ENCODE data around the gene IFNK.
"Not testable (repeated sequence)": the region's sequence is repeated elsewhere in the genome, so short reads cannot be mapped to it uniquely, and the experiment has no call there.

The IFNK gene

GRCh38 chr9:27499451-27499850, 24.6 kb upstream of the IFNK start:
- H3K27me3 ChIP-seq (replicated peaks; ENCODE audit: control insufficient read depth, insufficient read depth, low read length): no peaks in the 10 kb centered on the region
- H3K4me3 ChIP-seq (replicated peaks; ENCODE audit: low read depth, low read length): no peak overlapping the region
- no peaks in the 10 kb centered on the region for H3K36me3 ChIP-seq (ENCODE audit: control insufficient read depth, insufficient read depth, low read length)
- no peak for TF ChIP-seq CTCF (IDR thresholded peaks at IDR 0.05; ENCODE audit: insufficient read depth, low read length, poor library complexity, severe bottlenecking)
- DNase-seq (ENCODE audit: extremely low read depth, insufficient read length): no peak

GRCh38 chr9:27500902-27501301, 23.2 kb upstream of the IFNK start:
- H3K27me3 ChIP-seq (replicated peaks; ENCODE audit: control insufficient read depth, insufficient read depth, low read length); H3K36me3 ChIP-seq (ENCODE audit: control insufficient read depth, insufficient read depth, low read length); H3K4me3 ChIP-seq (replicated peaks; ENCODE audit: low read depth, low read length); DNase-seq (ENCODE audit: extremely low read depth, insufficient read length): not testable (repeated sequence)

GRCh38 chr9:27503623-27504022, 20.5 kb upstream of the IFNK start:
- Histone ChIP-seq H3K4me3 (replicated peaks; ENCODE audit: low read depth, low read length) (no peak overlapping the region), H3K27me3 (replicated peaks; ENCODE audit: control insufficient read depth, insufficient read depth, low read length) (no peaks in the 10 kb centered on the region), H3K36me3 (ENCODE audit: control insufficient read depth, insufficient read depth, low read length) (no peaks in the 10 kb centered on the region)
- TF ChIP-seq CTCF (IDR thresholded peaks at IDR 0.05; ENCODE audit: insufficient read depth, low read length, poor library complexity, severe bottlenecking): no peak
- DNase-seq (ENCODE audit: extremely low read depth, insufficient read length): no peak

- Histone ChIP-seq H3K36me3 (ENCODE audit: control insufficient read depth, insufficient read depth, low read length) (no peaks in the 10 kb centered on the region), H3K4me3 (replicated peaks; ENCODE audit: low read depth, low read length) (no peak overlapping the region), H3K27me3 (replicated peaks; ENCODE audit: control insufficient read depth, insufficient read depth, low read length) (no peaks in the 10 kb centered on the region)
- no peak for TF ChIP-seq CTCF (IDR thresholded peaks at IDR 0.05; ENCODE audit: insufficient read depth, low read length, poor library complexity, severe bottlenecking)
- DNase-seq (ENCODE audit: extremely low read depth, insufficient read length): no peak
These were observed 19.8 kb upstream of the IFNK start for GRCh38 chr9:27504259-27504658.

GRCh38 chr9:27505744-27506161, 18.3 kb upstream of the IFNK start:
- Histone ChIP-seq H3K4me3 (replicated peaks; ENCODE audit: low read depth, low read length) (no peak overlapping the region), H3K27me3 (replicated peaks; ENCODE audit: control insufficient read depth, insufficient read depth, low read length) (no peaks in the 10 kb centered on the region), H3K36me3 (ENCODE audit: control insufficient read depth, insufficient read depth, low read length) (no peaks in the 10 kb centered on the region)
- no peak for TF ChIP-seq CTCF (IDR thresholded peaks at IDR 0.05; ENCODE audit: insufficient read depth, low read length, poor library complexity, severe bottlenecking)
- no peak for DNase-seq (ENCODE audit: extremely low read depth, insufficient read length)

GRCh38 chr9:27506981-27507380, 17.1 kb upstream of the IFNK start:
- no peak for DNase-seq (ENCODE audit: extremely low read depth, insufficient read length)
- no peak for TF ChIP-seq CTCF (IDR thresholded peaks at IDR 0.05; ENCODE audit: insufficient read depth, low read length, poor library complexity, severe bottlenecking)
- Histone ChIP-seq H3K27me3 (replicated peaks; ENCODE audit: control insufficient read depth, insufficient read depth, low read length) (no peaks in the 10 kb centered on the region), H3K36me3 (ENCODE audit: control insufficient read depth, insufficient read depth, low read length) (no peaks in the 10 kb centered on the region), H3K4me3 (replicated peaks; ENCODE audit: low read depth, low read length) (no peak overlapping the region)

Measured in GM06990 (cell line).